Stimulated activated CD4-positive, alpha-beta T cell treated with anti-CD3 and anti-CD28 coated beads, Interleukin-2, amount 100 ng/mL, for 24 hours (primary cell): ENCODE data around the gene CCDC3.
"Not testable (repeated sequence)": the region's sequence is repeated elsewhere in the genome, so short reads cannot be mapped to it uniquely, and the experiment has no call there.

Experiments
- DNase-seq, 2 donors: peaks; one replicate each; pipeline ENCODE4 v3.0.0-alpha.2; 2020

The CCDC3 gene

DNA sequence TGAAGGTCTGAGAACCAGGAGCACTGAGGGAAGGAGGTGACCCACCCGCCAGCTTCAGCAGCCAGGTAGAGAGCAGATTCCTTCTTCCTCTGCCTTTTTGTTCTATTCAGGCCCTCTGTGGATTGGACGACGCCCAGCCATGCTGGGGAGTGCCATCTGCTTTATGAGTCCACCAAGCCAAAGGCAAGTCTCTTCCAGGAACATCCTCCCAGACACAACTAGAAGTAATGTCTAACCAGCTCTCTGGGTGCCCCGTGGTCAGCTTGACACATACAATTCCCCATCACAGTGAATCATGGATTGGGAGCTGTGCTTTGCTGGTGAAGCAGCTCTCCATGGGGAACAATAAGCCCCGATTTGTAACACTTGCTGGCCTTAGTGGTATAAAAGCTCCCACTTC, 125.2 kb downstream of the CCDC3 start:
- no peak for DNase-seq

DNA sequence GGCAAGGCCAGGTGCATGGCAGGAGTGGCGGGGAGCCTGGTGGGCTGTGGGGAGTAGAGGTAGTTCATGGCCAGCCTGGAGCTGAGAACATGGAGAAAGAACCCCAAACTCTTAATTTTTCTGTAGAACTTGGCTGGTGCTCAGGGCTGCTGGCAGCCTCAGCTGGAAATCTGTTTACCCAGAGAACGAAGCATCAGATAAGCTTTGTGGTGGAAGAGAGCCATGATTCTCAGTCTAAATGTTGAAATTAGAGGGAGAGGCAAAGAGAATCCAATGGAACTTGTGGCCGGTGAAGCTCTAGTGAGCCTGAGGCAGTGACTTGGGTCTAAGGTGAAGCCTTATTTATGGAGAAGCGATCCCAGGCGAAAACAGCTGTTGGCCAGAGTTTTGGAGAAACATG, 126.4 kb downstream of the CCDC3 start:
- no peak for DNase-seq

DNA sequence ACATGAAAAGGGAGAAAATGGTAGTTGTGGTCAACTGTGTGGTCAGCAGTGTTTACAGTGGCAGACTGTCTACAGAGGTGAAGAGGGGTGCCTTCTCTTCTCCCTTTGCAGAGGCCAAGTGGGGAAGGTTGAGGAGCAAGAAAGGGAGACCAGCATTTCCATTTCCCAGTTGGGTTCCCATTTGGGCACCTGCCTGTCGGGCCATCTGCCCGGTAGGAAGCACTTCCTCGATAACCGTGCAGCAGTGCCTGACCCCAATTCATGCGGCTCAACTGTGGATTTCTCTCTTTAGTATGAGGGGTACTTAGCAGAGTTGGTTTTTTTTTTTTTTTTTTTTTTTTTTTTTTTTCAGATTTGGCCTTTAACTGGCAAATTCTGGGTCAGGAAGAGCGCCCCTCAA, 127.0 kb downstream of the CCDC3 start:
- no peak for DNase-seq

DNA sequence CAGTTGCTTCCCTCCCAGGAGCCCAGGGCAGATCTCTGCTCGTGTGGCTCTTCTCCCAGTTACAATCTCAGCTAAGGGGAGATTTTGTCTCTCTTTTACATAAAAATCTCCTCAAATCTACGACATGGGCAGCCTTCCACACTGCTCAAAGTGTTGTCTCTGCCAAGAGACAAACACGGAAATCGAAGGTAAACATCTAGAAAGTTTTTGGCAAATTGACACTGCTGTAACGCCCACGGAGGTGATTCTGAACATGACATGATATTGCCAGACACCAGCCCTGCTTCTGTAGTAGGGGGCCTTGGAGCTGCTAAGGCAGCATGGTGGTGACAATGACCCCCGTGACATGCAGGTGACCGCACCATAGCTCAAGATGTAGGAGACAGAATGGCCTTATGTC, 128.3 kb downstream of the CCDC3 start:
- DNase-seq, result no peak

DNA sequence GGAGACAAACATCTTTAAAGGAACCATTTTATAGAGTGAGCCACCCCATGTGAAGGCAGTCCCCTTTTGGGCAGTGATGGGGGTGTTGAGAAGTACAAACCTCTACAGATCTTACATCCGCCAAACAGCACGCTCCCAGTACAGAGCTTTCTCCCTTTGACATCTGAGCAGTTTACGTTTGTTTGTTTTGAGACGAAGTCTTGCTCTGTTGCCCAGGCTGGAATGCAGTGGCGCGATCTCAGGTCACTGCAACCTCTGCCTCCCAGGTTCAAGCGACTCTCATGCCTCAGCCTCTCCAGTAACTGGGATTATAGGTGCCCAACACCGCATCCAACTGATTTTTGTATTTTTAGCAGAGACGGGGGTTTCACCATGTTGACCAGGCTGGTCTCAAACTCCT, 128.9 kb downstream of the CCDC3 start:
- no peak for DNase-seq

DNA sequence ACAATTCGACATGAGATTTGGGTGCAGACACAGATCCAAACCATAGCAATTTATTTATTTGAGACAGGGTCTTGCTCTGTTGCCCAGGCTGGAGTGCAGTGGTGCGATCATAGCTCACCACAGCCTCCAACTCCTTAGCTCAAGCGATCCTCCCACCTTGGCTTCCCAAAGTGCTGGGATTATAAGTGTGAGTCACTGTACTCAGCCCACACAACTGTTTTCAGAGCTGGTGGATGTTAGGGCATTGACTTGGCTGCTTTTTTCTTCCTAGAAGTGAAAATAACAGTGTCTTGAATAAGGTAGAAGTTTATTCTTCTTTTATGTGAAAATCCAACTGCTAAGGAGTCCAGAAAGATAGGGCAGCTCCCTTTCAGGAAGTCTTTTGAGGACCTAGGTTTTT, 132.1 kb downstream of the CCDC3 start:
- no peak for DNase-seq

DNA sequence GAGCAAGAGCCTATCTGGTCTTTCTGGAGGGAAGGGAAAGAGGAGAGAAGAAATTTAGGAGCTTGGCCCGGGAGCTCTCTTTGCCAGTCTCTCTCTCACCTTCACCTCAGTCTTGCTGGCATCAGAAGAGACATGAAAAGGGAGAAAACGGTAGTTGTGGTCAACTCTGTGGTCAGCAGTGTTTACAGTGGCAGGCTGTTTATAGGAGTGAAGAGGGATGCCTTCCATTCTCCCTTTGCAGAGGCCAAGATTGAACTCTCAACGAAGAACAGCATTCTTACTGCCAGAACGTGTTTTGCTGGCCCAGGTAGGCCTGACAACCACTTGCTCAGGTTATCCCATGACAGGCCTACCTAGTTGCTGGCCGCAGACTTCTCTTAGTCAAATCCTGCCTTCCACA, 133.3 kb downstream of the CCDC3 start:
- DNase-seq, result no peak

DNA sequence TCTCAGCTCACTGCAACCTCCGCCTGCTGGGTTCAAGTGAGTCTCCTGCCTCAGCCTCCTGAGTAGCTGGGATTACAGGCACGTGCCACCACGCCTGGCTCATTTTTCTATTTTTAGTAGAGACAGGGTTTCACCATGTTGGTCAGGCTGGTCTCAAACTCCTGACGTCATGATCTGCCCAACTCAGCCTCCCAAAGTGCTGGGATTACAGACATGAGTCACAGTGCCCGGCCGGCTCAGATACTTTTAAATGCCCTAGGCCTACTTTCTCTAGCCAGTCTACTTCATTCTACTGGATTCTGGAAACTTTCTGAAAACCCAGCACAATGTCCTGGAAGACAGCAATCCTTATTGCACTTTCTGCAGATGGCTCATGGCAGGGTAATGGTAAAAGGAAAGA, 136.0 kb downstream of the CCDC3 start:
- DNase-seq, result not testable (repeated sequence)

DNA sequence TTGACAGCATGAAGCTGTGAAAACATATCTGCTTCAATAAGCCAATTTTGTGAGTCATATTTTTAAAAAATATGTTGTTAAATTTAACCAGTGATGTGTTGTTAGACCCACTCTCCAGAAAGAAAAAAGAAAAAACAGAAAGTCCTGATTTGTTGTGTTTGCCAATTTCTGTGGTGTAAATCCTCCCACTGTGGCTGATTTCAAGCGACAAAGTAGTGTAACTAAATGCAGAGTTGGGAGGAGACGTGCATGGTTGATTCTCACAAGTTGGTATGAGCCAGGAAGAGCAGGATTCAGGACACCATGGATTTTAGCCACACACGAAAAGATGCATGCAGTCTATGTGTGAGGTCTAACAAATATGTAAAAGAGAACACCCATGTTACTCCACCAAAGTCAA, 139.1 kb downstream of the CCDC3 start:
- no peak for DNase-seq

DNA sequence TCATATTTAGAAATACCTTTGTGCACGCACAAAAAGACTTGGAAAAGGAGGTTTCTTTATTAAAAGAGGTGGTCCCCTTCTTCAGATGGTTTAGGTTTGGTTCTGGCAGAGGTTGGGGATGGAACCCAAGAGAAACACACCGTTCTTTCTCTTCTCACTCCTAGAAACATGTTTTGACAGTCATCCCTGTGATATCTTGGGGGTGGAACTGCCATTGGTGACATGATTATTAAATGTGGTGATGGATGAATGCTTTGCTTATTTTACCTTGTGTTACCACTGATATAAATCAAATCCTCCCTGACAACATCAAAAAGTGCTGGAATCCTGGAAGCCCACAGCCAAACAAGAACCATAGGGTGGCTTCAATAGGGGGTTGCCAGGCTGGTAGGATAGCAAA, 146.5 kb downstream of the CCDC3 start:
- DNase-seq, result no peak

DNA sequence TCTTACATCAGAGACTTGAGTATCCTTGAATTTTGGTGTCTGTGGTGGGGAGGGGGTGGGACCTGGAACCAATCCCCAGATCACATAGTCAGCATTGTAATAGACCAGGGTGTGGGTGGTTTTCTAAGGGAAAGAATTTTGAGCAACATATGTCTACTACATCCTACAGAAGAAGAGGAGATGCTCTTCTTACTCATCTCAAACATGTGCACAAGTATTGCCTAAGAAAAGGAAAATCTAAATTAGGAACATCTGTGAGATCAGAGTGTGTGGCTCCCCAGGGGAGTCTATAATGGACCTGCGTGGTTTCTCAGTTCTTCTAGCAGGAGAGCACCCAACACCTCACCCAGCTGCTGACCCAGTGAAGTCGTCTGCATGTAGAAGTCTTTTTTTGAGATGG, 148.8 kb downstream of the CCDC3 start:
- no peak for DNase-seq

DNA sequence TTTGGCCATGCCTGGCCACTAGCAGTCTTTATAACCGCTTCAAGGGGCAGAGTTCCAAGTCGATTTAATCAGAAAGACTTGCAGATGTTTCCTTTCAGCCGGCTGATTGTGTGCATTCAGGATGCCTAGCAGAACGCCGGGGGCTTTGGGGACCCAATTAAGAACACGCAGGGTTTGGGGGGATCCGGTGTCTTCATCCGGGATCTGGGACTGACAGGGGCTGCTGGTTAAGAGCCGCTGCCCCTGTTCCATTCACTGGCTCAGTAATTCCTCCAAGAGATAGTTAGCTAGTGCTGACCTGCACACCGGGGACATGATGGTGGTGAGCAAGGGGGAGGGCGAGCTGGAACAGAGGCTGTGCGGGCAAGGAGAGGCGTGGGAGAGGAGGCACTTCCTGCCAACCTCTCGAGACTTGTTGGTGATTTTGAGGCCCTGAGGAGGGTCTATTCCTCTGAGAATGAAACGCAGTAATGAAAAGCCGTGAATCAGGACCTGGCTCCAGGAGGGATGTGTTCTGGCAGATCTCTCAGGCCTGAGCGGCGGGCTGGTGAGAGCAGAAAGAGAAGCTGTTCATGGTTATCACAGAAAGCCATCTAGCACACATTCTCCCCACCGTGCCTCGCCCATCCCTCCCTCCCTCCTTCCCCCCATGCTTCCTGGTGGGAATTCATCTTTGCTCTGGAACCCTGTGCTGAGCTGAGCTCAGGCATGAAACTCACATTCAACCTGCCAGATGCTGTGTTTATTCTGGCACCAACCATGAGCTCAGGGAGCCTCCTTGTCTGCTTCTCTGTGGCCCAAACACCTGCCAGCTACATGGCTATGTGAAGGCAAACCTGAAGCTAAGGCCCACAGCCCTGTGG, 152.0 kb downstream of the CCDC3 start:
- no peak for DNase-seq

DNA sequence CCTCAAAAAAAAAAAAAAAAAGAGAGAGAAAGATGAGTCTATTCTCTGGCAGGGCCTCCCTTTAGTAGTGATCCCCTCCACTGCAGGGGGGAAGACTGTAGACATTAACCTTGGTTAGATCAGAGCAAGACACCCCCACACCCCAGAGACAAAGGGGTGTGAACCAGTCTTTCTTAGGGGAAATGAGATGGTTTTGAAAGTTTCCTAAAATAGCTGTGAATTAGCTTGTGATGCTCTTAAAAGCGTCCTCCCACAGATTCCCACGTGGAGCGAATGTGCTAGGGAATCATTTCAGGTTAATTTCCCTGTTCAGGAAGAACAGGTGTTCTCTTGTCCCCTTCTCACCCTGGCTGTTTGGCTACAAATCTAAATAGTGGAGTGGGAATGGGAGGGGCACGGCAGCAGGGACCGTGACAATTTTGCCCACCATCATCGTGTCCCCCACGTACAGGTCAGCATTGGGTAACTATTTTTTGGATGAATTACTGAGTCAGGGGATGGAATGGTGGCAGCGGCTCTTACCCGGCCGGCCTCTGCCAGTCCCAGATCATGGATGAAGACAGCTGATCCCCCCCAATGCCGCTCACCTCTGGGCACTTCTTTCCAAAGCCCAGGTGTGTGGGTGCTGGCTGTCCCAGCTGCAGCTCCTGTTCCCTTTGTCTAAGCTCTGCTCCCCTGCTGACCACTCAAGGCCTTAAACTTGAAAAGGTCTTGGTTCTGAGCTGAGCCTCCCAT, 152.9 kb downstream of the CCDC3 start:
- DNase-seq, result no peak

DNA sequence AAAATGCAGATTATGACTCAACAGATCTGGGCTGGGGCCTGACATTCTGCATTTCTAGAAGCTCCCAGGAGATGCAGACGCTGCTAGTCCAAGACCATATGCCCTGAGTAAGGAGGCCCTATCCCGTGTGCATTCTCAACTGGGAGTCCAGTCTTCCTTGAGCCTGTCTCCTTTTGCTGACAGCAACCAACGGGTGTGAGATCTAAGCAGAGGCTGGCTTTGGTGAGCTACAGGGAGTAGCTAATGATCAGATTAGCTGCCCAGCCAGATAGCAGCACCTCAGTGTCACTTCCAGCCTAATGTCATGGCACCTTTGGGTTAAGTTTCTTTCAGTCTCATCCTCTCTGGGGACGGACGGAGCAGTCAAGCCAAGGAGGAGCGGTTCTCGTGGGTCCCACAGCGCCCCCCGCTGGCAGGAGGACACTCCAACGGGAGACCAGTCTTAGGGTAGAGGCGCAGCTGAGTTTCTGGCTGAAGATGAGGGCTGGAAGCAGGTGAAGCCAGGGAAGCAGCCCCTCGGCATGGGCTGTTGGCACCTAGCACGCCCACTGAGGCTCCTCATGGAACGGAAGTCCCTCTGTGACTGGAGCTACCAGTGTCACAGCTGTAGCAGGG, 154.0 kb downstream of the CCDC3 start:
- peak in 1 of 2 donors; percentile 47 for DNase-seq

DNA sequence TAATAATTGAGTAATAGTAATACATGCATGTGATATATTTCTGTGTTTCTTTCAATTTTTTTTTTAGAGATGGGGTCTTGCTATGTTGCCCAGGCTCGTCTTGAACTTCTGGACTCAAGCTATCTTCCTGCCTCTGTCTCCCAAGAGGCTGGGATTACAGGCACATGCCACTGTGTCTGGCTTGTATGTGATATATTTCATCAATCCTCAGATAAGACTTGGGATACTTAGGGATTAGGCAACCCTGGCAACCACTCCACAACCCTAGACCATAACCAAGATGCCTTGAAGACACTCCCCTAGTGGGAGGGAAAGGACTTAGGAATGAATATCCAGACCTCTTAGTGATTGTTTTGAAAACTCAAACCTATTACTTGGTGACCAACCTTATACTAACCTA, 154.8 kb downstream of the CCDC3 start:
- DNase-seq, result no peak
